ENCODE measurements around the gene PPP1R12B. TPM values are rescaled to one million over a fixed set of nuclear protein-coding genes. Genes with fewer than 3 reads are reported as not detected.
"Not testable (repeated sequence)": the region's sequence is repeated elsewhere in the genome, so short reads cannot be mapped to it uniquely, and the experiment has no call there.

PPP1R12B gene
- total RNA-seq, 3 donors from 2014 or later: 80.9 to 655 (median 89.0) TPM

GRCh38 chr1:202628646-202629215 is 280.2 kb downstream of the PPP1R12B start:
- ATAC-seq: no peak
- intact Hi-C loops (cut with DNase I, micrococcal nuclease): no loop called here
- no peak for DNase-seq
- Histone ChIP-seq H3K9me3 (no peaks in the 10 kb centered on the region), H3K36me3 (ENCODE audit: low read depth) (no peaks in the 10 kb centered on the region), H3K4me3 (no peak overlapping the region), H3K4me1 (ENCODE audit: low read depth) (peaks cover 5% of the 10 kb centered on the region)
- no peak for TF ChIP-seq CTCF (IDR thresholded peaks at IDR 0.05)

- ATAC-seq (peak; percentile 61), DNase-seq (peak in 1 of 3 donors; percentile 23)
- intact Hi-C loops (cut with DNase I, micrococcal nuclease): not testable (repeated sequence)
These were observed 280.8 kb downstream of the PPP1R12B start for GRCh38 chr1:202629257-202629811.

GRCh38 chr1:202630096-202630495 is 281.6 kb downstream of the PPP1R12B start:
- intact Hi-C loops (cut with DNase I, micrococcal nuclease); H3K4me1 ChIP-seq (ENCODE audit: low read depth); H3K36me3 ChIP-seq (ENCODE audit: low read depth); DNase-seq; H3K9me3 ChIP-seq; ATAC-seq; H3K4me3 ChIP-seq: not testable (repeated sequence)

More at GRCh38 chr1:202629257-202629811, 280.8 kb downstream of the PPP1R12B start:
- not testable (repeated sequence) for H3K4me3 ChIP-seq; H3K4me1 ChIP-seq (ENCODE audit: low read depth); H3K36me3 ChIP-seq (ENCODE audit: low read depth); H3K9me3 ChIP-seq

GRCh38 chr1:202630541-202630940 is 282.0 kb downstream of the PPP1R12B start:
- no peaks in the 10 kb centered on the region for H3K9me3 ChIP-seq
- DNase-seq (no peak), ATAC-seq (no peak)
- no peaks in the 10 kb centered on the region for H3K36me3 ChIP-seq (ENCODE audit: low read depth)
- peaks cover 2% of the 10 kb centered on the region for H3K4me1 ChIP-seq (ENCODE audit: low read depth)
- no peak overlapping the region for H3K4me3 ChIP-seq
- TF ChIP-seq CTCF (IDR thresholded peaks at IDR 0.05): no peak
- intact Hi-C loops (cut with DNase I, micrococcal nuclease): no loop called here

- Histone ChIP-seq H3K9me3 (no peaks in the 10 kb centered on the region), H3K4me3 (no peak overlapping the region), H3K36me3 (ENCODE audit: low read depth) (no peaks in the 10 kb centered on the region), H3K4me1 (ENCODE audit: low read depth) (no peaks in the 10 kb centered on the region)
- ATAC-seq (no peak), DNase-seq (peak in 1 of 3 donors; percentile 5)
- intact Hi-C loops (cut with DNase I, micrococcal nuclease): no loop called here
- TF ChIP-seq CTCF (IDR thresholded peaks at IDR 0.05): no peak
These were observed 282.8 kb downstream of the PPP1R12B start for GRCh38 chr1:202631076-202631923.

GRCh38 chr1:202632241-202632640 is 283.7 kb downstream of the PPP1R12B start:
- no peak for ATAC-seq
- intact Hi-C loops (cut with DNase I, micrococcal nuclease): no loop called here
- H3K36me3 ChIP-seq (ENCODE audit: low read depth): no peaks in the 10 kb centered on the region
- DNase-seq: peak in 1 of 3 donors; percentile 4
- H3K9me3 ChIP-seq: no peaks in the 10 kb centered on the region
- no peak for TF ChIP-seq CTCF (IDR thresholded peaks at IDR 0.05)
- H3K4me3 ChIP-seq: no peak overlapping the region
- no peaks in the 10 kb centered on the region for H3K4me1 ChIP-seq (ENCODE audit: low read depth)

GRCh38 chr1:202636171-202636570 is 287.7 kb downstream of the PPP1R12B start:
- ATAC-seq; H3K36me3 ChIP-seq (ENCODE audit: low read depth); H3K4me3 ChIP-seq; DNase-seq; H3K9me3 ChIP-seq; intact Hi-C loops (cut with DNase I, micrococcal nuclease): not testable (repeated sequence)
- peaks cover 18% of the 10 kb centered on the region for H3K4me1 ChIP-seq (ENCODE audit: low read depth)

- intact Hi-C loops (cut with DNase I, micrococcal nuclease); DNase-seq; H3K4me3 ChIP-seq; ATAC-seq; H3K9me3 ChIP-seq; H3K36me3 ChIP-seq (ENCODE audit: low read depth): not testable (repeated sequence)
- peaks cover 20% of the 10 kb centered on the region for H3K4me1 ChIP-seq (ENCODE audit: low read depth)
These were observed 289.0 kb downstream of the PPP1R12B start for GRCh38 chr1:202637321-202638018.

All from mucosa of descending colon (tissue), 3 donors.